Subcutaneous abdominal adipose tissue (tissue), 5 donors: ENCODE results near the gene TGFB3.

Experiments
- H3K27ac ChIP-seq: one replicate; pipeline ENCODE4 v1.7.0; 2013; ENCODE audit warnings: low read depth, mild to moderate bottlenecking, inconsistent platforms, low read length, moderate library complexity
- H3K27me3 ChIP-seq, 5 donors: one replicate each; pipeline ENCODE4 v1.7.0; 2013; ENCODE audit warnings: low read length in 5 of 5, inconsistent platforms in 1 of 5; ENCODE audit not compliant: control insufficient read depth in 5 of 5, insufficient read depth in 4 of 5
- H3K36me3 ChIP-seq, 5 donors: one replicate each; pipeline ENCODE4 v1.7.0; 2013; ENCODE audit warnings: low read length in 5 of 5; ENCODE audit not compliant: control insufficient read depth in 5 of 5, insufficient read depth in 5 of 5
- H3K4me1 ChIP-seq, 5 donors: one replicate each; pipeline ENCODE4 v1.7.0; 2013; ENCODE audit warnings: low read length in 5 of 5, mild to moderate bottlenecking in 3 of 5, moderate library complexity in 1 of 5; ENCODE audit not compliant: control insufficient read depth in 5 of 5, insufficient read depth in 5 of 5
- H3K4me3 ChIP-seq, 5 donors: one replicate each; pipeline ENCODE4 v1.7.0; 2013; ENCODE audit warnings: low read length in 5 of 5, low read depth in 1 of 5
- H3K9ac ChIP-seq, 5 donors: one replicate each; pipeline ENCODE4 v1.7.0; 2013; ENCODE audit warnings: low read length in 5 of 5, mild to moderate bottlenecking in 4 of 5, moderate library complexity in 3 of 5
- H3K9me3 ChIP-seq, 5 donors: one replicate each; pipeline ENCODE4 v1.7.0; 2013; ENCODE audit warnings: low read length in 5 of 5; ENCODE audit not compliant: control insufficient read depth in 5 of 5
- donor health status: healthy.
- donor health status: healthy.
- donor health status: healthy.
- donor health status: healthy.
- donor health status: healthy.

The TGFB3 gene

GRCh38 chr14:75913183-75913582 lies 68.6 kb downstream of the TGFB3 start:
- no peaks in the 10 kb centered on the region for H3K4me1 ChIP-seq

GRCh38 chr14:75911883-75912282 lies 69.9 kb downstream of the TGFB3 start:
- no peaks in the 10 kb centered on the region for H3K27me3 ChIP-seq
- H3K27ac ChIP-seq, result no peak overlapping the region
- H3K4me3 ChIP-seq, result no peak overlapping the region
- no peaks in the 10 kb centered on the region for H3K9me3 ChIP-seq
- H3K4me1 ChIP-seq, result no peaks in the 10 kb centered on the region
- no peak overlapping the region for H3K9ac ChIP-seq
- peaks cover 0 to 7% (median 4%) of the 10 kb centered on the region in 5 donors for H3K36me3 ChIP-seq

More at GRCh38 chr14:75913183-75913582, 68.6 kb downstream of the TGFB3 start:
- Histone ChIP-seq H3K27ac (no peak overlapping the region), H3K9me3 (no peaks in the 10 kb centered on the region), H3K36me3 (peaks cover 0 to 10% (median 1%) of the 10 kb centered on the region in 5 donors), H3K4me3 (no peak overlapping the region), H3K27me3 (no peaks in the 10 kb centered on the region), H3K9ac (no peak overlapping the region)

- H3K27me3 ChIP-seq, result no peaks in the 10 kb centered on the region
- peaks cover 0 to 7% (median 0%) of the 10 kb centered on the region in 5 donors for H3K4me1 ChIP-seq
- H3K36me3 ChIP-seq, result peaks cover 0 to 6% (median 4%) of the 10 kb centered on the region in 5 donors
- H3K9ac ChIP-seq, result no peak overlapping the region
- H3K9me3 ChIP-seq, result no peaks in the 10 kb centered on the region
- no peak overlapping the region for H3K4me3 ChIP-seq
- no peak overlapping the region for H3K27ac ChIP-seq
These were observed 71.7 kb downstream of the TGFB3 start for GRCh38 chr14:75910048-75910447.

GRCh38 chr14:75909630-75910029 lies 72.2 kb downstream of the TGFB3 start:
- H3K27me3 ChIP-seq, result no peaks in the 10 kb centered on the region
- H3K4me1 ChIP-seq, result peaks cover 0 to 12% (median 0%) of the 10 kb centered on the region in 5 donors
- no peak overlapping the region for H3K27ac ChIP-seq
- peaks cover 0 to 6% (median 4%) of the 10 kb centered on the region in 5 donors for H3K36me3 ChIP-seq
- H3K9ac ChIP-seq, result no peak overlapping the region
- H3K4me3 ChIP-seq, result no peak overlapping the region
- no peaks in the 10 kb centered on the region for H3K9me3 ChIP-seq
